Stimulated activated CD4-positive, alpha-beta T cell treated with anti-CD3 and anti-CD28 coated beads, TNF-alpha, amount 100 ng/mL, for 24 hours (primary cell): ENCODE measurements around the gene FGD5.

Source experiments
- DNase-seq, 3 experiments: peaks; one replicate each; pipeline ENCODE4 v3.0.0-alpha.2; 2020; ENCODE audit warnings: low read depth in 3 of 3

FGD5 gene

GRCh38 chr3:14926592-14926991, 107.8 kb downstream of the FGD5 start:
- no peak for DNase-seq

DNA sequence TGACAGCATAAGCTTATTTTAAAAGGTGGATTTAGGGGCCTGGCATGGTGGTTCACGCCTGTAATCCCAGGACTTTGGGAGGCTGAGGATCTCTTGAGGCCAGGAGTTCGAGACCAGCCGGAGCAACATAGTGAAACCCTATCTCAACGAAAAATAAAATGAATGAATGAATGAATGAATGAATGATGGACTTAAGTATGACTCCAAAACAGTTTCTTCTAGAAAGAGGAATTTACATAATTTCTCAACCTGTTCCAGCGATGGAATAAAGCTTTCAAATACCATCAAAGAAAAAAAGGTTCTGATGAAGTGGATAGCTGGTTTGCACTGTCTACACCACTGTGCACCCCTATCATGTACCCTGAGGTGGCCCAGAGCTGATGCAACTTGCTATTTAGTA, 108.5 kb downstream of the FGD5 start:
- DNase-seq = no peak

DNA sequence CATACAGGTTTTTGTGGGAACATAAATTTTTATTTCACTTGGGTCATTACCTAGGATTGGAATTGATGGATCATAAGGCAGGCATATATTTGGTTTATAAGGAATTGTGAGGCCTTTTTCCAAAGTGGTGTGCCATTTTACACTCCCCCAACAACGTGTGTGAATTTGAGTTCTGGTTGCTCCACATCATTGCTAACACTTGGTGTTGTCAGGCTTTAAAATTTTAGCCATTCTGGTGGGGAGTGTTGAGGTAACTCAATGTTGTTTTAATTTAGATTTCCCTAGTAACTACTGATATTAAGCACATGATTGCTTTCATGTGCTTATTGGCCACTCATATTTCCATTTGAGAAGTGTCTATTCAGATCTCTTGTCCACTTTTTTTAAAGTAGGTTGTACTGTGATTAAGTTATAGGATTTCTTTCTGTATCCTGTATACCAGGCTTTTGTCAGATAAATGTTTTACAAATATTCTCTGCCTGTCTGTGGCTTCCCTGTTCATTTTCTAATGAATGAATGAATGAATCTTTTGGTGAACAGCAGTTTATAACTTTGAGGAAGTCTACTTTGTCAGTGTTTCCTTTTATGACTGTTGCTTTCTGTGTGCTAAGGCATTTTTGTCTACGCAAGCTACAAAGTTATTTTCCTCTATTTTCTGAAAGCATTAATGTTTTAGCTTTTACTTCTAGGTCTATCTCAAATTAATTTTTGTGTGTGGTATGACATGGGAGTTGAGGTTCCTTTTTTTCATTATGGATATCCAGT, 110.7 kb downstream of the FGD5 start:
- no peak for DNase-seq

GRCh38 chr3:14933820-14934425, 115.2 kb downstream of the FGD5 start:
- DNase-seq = no peak

GRCh38 chr3:14935592-14936345, 117.0 kb downstream of the FGD5 start:
- no peak for DNase-seq

- DNase-seq = no peak
Measured at GRCh38 chr3:14938954-14939353, 120.2 kb downstream of the FGD5 start.

DNA sequence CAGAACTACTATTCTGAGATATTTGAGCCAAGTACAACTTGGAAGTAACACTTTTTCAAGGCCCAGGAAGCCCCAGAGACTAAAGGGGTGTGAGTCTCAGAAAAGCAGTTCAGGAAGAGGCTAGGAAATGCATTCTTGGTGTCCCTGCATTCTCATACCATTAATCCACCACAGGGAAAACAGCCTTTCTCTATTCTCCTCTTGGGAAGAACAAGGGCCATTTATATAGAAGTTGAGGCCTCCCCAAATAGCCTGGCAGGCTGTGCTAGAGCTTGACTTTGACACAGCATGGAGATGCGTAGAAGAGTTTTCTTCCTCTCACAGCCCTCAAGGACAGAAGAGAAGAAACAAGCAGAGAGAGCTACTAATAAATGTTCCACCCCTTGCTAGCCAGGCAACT, 123.1 kb downstream of the FGD5 start:
- no peak for DNase-seq

DNA sequence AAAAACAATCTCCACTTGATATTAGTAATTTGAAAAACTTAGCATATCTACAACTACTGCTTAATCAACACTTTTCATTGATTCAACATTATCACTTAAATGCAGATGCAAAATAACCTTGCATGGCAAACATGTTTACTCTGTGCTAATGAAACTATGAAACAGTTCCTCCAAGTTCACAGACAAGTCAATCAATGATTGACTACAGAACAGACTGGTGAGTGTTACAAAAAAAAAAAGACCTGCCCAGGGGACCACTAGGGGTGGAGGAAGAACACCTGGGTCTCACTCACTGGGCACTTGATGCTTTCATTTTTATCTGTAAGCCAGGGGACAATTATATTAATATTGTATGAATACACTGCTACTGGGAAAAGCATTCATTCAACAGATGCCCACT, 124.3 kb downstream of the FGD5 start:
- no peak for DNase-seq

DNA sequence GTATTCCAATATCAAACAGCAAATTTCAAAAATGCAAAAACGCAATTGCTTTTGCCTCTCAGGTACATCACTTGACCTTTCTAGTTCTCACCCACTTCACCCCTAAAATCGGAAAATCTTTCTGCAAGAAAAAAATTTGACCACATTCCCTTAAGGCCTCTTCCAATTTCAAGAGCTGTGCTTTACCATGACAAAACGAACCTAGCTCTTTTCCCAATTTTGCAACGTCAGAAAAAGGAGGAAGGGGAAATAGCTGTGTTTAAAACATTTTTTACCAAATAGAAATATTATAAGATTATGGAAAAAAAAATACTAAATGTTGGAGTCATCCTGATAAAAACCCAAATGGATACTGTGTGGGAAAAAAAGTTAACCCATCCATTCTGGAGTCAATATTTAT, 127.5 kb downstream of the FGD5 start:
- no peak for DNase-seq

GRCh38 chr3:14946739-14947099, 128.0 kb downstream of the FGD5 start:
- no peak for DNase-seq

DNA sequence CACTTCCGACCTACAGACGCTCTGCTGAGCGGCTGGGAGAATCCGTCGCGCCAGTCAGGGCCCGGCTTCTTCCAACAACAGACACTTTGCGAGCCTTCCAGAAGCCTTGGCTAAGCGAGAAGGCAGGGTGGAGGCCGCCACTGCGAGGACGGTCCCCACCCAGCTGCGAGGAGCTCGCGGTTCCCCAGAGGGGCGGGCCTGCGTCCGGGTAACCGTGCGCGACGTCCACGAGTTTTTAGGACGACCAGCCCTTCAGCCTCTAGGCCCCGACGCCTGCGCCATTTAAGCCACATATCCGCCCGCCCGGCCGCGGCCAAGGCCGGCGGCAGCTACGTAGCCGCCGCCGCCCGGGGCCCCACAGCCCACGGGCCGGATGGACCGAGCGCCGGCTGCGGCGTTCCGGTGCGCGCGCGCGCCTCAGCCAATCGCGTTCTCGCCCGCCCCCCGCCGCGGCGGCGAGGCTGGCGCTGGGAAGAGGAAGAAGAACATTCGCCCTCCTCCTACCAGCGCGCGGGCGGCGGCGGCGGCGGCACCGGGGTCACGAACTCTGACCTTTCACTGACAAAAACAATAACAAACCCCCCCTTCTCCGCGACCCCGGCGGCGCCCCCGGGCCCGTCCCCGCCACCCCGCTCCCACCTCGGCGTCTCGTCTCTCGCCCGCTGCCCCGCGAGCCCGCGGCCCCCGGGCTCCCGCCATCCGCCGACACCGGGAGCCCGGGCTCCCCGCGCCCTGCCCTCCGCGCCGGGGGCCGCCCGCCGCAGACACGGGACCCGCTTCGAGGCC, 128.5 kb downstream of the FGD5 start, which contains the start of gene NR2C2:
Gene NR2C2, plus strand, starts transcription at position 484 of the 786 bp plus-strand sequence. CDS start 56,332 bp downstream, outside the sequence.
- peak; percentile 70 to 85 (median 72) for DNase-seq

GRCh38 chr3:14947886-14948608, 129.3 kb downstream of the FGD5 start:
- peak; percentile 89 to 94 (median 92) for DNase-seq

GRCh38 chr3:14948609-14949038, 129.9 kb downstream of the FGD5 start:
- DNase-seq = no peak

- DNase-seq = no peak
Measured at GRCh38 chr3:14949126-14949525, 130.4 kb downstream of the FGD5 start.

DNA sequence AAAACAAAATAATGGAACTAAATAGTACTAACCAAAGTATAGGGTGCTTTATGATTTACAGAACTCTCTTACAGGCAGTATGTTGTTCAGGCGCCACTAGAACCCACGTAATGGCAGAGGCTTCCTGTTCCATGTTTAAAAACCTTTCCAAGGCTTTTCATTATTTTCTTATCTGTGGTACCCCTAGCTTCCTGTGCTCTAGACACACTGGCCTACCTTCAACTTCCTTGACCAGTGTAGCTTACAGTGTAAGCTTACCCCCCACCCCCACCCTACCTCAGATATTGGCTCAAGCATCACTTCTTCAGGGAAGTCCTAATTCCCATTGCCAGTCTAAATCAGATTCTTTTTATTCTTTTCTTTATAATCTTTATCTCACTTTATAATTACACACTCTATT, 131.5 kb downstream of the FGD5 start:
- no peak for DNase-seq

GRCh38 chr3:14957153-14957552, 138.4 kb downstream of the FGD5 start:
- no peak for DNase-seq

- DNase-seq = no peak
Measured at GRCh38 chr3:14957925-14958324, 139.2 kb downstream of the FGD5 start.

- DNase-seq = no peak
Measured at GRCh38 chr3:14959359-14959943, 140.7 kb downstream of the FGD5 start.

DNA sequence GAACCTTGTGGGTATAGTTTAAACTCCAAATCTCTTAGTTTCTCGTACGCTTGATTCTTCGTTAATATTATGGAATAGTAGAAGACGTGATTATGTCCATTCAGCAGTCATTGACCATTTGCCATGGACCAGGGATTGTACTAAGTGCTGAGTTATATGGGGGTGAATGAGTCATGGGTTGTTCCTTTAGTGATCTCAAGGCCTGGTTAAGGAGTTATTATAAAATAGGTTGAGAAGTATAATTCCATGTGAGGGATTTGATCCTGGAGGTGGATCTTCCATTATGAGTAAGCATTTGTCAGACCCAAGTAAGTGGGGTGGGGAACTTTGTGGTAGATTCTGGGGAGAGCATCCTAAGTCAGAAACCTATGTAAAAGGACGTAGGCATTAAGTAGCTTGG, 144.0 kb downstream of the FGD5 start:
- no peak for DNase-seq

GRCh38 chr3:14967285-14967684, 148.5 kb downstream of the FGD5 start:
- no peak for DNase-seq

- no peak for DNase-seq
Measured at GRCh38 chr3:14969671-14970070, 150.9 kb downstream of the FGD5 start.
